ENCODE measurements around the gene GABRG3.

DNA sequence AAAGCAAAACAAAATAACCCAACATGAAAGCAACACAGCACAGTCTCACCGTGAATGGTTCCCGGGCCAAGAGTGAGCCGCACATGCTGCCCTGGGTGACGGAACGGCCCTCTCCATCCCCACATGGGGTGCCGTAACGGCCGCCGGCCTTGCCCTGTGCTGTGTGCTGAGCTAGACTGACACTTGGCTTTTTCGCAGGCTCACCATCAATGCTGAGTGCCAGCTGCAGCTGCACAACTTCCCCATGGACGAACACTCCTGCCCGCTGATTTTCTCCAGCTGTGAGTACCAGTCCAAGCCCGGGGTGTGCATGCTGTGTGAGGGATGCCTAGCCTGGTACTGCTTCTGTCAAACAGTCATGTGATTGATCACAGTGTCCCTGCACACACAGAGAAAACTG, 357.6 kb downstream of the GABRG3 start:
- TF ChIP-seq CTCF (IDR thresholded peaks at IDR 0.05) = no peak
- TF ChIP-seq POLR2A (IDR thresholded peaks at IDR 0.05) = no peak
